ENCODE data around the gene DPYSL5.

Gene DPYSL5

DNA sequence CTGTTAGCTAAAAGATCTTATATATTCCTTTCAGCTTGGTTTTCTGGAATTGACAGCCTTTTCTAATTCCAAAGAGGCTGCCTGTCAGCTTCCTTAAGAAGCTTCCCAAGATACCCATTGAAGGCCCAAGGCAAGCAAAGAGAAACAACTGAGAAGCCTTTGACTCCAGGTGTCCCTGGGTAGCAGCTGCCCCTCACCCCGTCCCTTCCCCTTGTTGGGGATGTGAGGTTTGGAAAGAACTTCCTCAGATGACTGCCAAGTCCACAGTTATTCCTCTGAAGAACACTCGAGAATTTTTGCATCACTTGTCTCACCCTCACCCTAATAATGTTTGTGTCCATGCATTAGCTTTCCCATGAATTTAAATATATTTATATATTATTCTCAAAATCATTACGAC is 135.8 kb downstream of the DPYSL5 start:
- WGBS (ENCODE audit: insufficient coverage): no CpG with 5 or more reads among the region's 3 CpGs
- Histone ChIP-seq H3K36me3 (ENCODE audit: control insufficient read depth in 4 of 4, insufficient read depth in 4 of 4, low read length in 3 of 4) (no peaks in the 10 kb centered on the region), H3K27ac (ENCODE audit: insufficient read depth in 1 of 2, low read depth in 1 of 2, low read length in 2 of 2, poor library complexity in 1 of 2, severe bottlenecking in 2 of 2) (no peak overlapping the region), H3K9me3 (ENCODE audit: control extremely low read depth in 1 of 5, control insufficient read depth in 4 of 5, insufficient read depth in 2 of 5, low read depth in 1 of 5, low read length in 4 of 5) (no peaks in the 10 kb centered on the region), H3K27me3 (replicated peaks in 2 of 5; ENCODE audit: control insufficient read depth in 4 of 5, insufficient read depth in 5 of 5, low read length in 4 of 5) (peaks cover 0 to 3% (median 0%) of the 10 kb centered on the region in 5 experiments), H3K4me1 (ENCODE audit: control extremely low read depth in 1 of 4, control insufficient read depth in 4 of 4, insufficient read depth in 4 of 4, low read length in 3 of 4) (peaks cover 0 to 13% (median 2%) of the 10 kb centered on the region in 4 experiments), H3K4me3 (ENCODE audit: control insufficient read depth in 1 of 7, extremely low read depth in 1 of 7, insufficient read depth in 4 of 7, low read depth in 2 of 7, low read length in 6 of 7) (no peak overlapping the region)
- ChIA-PET POLR2A (interaction anchor here (0.5 kb wide), 1 partner anchor 26 kb away, joined by 3 read pairs; no protein-coding TSS in a partner anchor), CTCF (interaction anchor here (0.8 to 7.0 kb wide), 9 partner anchors 8 to 110 kb away, joined by 3 to 39 read pairs (median 9); partner anchors contain the start of gene MAPRE3)
- no peak for DNase-seq

DNA sequence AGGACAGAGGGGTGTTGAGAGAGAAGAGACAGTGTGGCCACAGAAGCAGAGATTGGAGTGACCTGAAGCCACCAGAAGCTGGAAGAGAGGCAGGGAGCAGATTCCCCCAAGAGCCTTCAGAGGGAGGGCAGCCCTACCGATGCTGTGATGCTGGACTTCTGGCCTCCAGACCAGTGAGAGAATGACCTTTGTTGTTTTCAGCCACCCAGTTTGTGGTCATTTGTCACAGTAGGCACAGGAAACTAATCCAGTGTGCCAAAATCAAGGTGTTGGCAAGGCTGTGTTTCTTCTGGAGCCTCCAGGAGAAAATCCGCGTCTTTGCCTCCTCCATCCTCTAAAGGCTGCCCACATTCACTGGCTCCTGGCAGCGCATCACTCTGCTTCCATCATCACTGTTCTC is 137.9 kb downstream of the DPYSL5 start:
- ChIA-PET POLR2A (no interaction called here), CTCF (interaction anchor here (1.4 to 2.5 kb wide), 2 partner anchors 10 to 26 kb away, joined by 5 to 8 read pairs; no protein-coding TSS in a partner anchor)
- Histone ChIP-seq H3K9me3 (ENCODE audit: control extremely low read depth in 1 of 5, control insufficient read depth in 4 of 5, insufficient read depth in 2 of 5, low read depth in 1 of 5, low read length in 4 of 5) (no peaks in the 10 kb centered on the region), H3K4me1 (ENCODE audit: control extremely low read depth in 1 of 4, control insufficient read depth in 4 of 4, insufficient read depth in 4 of 4, low read length in 3 of 4) (peaks cover 0 to 13% (median 2%) of the 10 kb centered on the region in 4 experiments), H3K36me3 (ENCODE audit: control insufficient read depth in 4 of 4, insufficient read depth in 4 of 4, low read length in 3 of 4) (no peaks in the 10 kb centered on the region), H3K4me3 (ENCODE audit: control insufficient read depth in 1 of 7, extremely low read depth in 1 of 7, insufficient read depth in 4 of 7, low read depth in 2 of 7, low read length in 6 of 7) (no peak overlapping the region), H3K27me3 (replicated peaks in 2 of 5; ENCODE audit: control insufficient read depth in 4 of 5, insufficient read depth in 5 of 5, low read length in 4 of 5) (peaks cover 0 to 3% (median 0%) of the 10 kb centered on the region in 5 experiments), H3K27ac (ENCODE audit: insufficient read depth in 1 of 2, low read depth in 1 of 2, low read length in 2 of 2, poor library complexity in 1 of 2, severe bottlenecking in 2 of 2) (no peak overlapping the region)
- WGBS (ENCODE audit: insufficient coverage): 100% methylated on average over 1 of the region's 4 CpGs
- no peak for DNase-seq

DNA sequence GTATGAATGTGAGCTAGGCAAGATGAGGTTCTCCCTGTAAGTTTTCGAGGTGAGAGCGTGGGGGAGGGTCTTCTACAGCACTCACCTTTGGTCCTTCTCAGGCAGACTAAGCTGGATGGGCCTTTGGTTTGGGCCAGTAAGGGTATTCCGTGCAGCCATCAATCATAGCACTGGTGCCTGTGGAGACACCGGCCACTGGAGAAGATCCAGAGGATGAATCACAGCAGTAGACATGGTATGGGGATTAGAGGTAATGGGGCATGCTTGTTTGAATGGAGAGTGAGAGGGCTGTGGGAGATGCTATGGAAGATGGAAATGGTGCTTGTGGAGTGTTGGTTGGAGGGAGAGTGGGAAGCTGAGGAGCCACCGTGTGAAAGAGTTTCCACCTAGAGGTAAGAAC is 138.6 kb downstream of the DPYSL5 start:
- Histone ChIP-seq H3K36me3 (ENCODE audit: control insufficient read depth in 4 of 4, insufficient read depth in 4 of 4, low read length in 3 of 4) (no peaks in the 10 kb centered on the region), H3K4me1 (ENCODE audit: control extremely low read depth in 1 of 4, control insufficient read depth in 4 of 4, insufficient read depth in 4 of 4, low read length in 3 of 4) (peaks cover 0 to 11% (median under 1%) of the 10 kb centered on the region in 4 experiments), H3K9me3 (ENCODE audit: control extremely low read depth in 1 of 5, control insufficient read depth in 4 of 5, insufficient read depth in 2 of 5, low read depth in 1 of 5, low read length in 4 of 5) (no peaks in the 10 kb centered on the region), H3K27me3 (replicated peaks in 2 of 5; ENCODE audit: control insufficient read depth in 4 of 5, insufficient read depth in 5 of 5, low read length in 4 of 5) (peaks cover 0 to 1% (median 0%) of the 10 kb centered on the region in 5 experiments), H3K4me3 (ENCODE audit: control insufficient read depth in 1 of 7, extremely low read depth in 1 of 7, insufficient read depth in 4 of 7, low read depth in 2 of 7, low read length in 6 of 7) (no peak overlapping the region), H3K27ac (ENCODE audit: insufficient read depth in 1 of 2, low read depth in 1 of 2, low read length in 2 of 2, poor library complexity in 1 of 2, severe bottlenecking in 2 of 2) (no peak overlapping the region)
- ChIA-PET CTCF (interaction anchor here (1.4 kb wide), 1 partner anchor 27 kb away, joined by 5 read pairs; no protein-coding TSS in a partner anchor), POLR2A (no interaction called here)
- 100% methylated on average over 3 of the region's 5 CpGs for WGBS (ENCODE audit: insufficient coverage)
- no peak for DNase-seq

DNA sequence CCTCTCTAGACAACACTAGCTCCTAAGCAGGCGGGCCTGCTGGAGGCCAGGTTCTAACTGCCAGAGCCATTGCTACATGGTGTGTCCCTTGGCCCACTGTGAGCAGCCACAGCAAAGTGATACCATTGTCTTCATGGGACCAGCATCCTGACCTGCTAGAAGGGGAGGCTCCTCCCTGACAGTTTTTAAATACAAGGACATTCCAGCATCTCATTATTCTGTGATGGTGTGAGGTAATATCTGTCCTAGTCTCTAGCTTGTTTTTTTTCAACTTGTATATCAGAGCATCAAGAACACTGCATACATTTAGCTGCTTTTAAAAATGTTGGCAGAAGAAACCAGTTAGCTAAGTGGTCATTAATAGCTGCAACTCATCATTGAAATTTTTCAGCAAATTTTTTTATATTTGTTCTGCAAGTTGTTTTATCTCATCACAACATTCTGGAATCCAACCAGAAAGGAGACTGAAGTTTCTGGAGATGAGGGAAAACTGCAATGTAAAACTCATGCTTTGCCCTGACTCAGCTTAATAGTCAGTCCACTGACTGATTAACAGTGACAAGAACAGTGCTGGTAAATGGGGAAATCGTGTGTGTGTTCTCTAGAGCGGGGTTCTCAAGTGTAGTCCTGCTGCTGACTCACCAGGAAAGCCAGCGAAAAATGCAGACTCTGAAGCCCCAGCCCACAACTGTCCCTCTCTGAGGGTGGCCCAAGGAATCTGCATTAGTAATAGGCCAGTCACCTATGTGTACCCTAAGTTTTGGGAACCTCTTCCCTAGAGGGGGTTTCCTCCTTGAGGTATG is 140.3 kb downstream of the DPYSL5 start:
- no peak overlapping the region for H3K27ac ChIP-seq (ENCODE audit: insufficient read depth in 1 of 2, low read depth in 1 of 2, low read length in 2 of 2, poor library complexity in 1 of 2, severe bottlenecking in 2 of 2)
- H3K36me3 ChIP-seq (ENCODE audit: control insufficient read depth in 4 of 4, insufficient read depth in 4 of 4, low read length in 3 of 4): no peaks in the 10 kb centered on the region
- CTCF ChIA-PET: interaction anchor here (0.6 to 1.9 kb wide), 2 partner anchors 9 to 28 kb away, joined by 3 to 8 read pairs; no protein-coding TSS in a partner anchor
- no peak for DNase-seq
- POLR2A ChIA-PET: no interaction called here
- no peaks in the 10 kb centered on the region for H3K9me3 ChIP-seq (ENCODE audit: control extremely low read depth in 1 of 5, control insufficient read depth in 4 of 5, insufficient read depth in 2 of 5, low read depth in 1 of 5, low read length in 4 of 5)
- H3K4me1 ChIP-seq (ENCODE audit: control extremely low read depth in 1 of 4, control insufficient read depth in 4 of 4, insufficient read depth in 4 of 4, low read length in 3 of 4): no peaks in the 10 kb centered on the region
- peaks cover 0 to 1% (median 0%) of the 10 kb centered on the region in 5 experiments for H3K27me3 ChIP-seq (replicated peaks in 2 of 5; ENCODE audit: control insufficient read depth in 4 of 5, insufficient read depth in 5 of 5, low read length in 4 of 5)
- WGBS (ENCODE audit: insufficient coverage): 90% methylated on average over 4 of the region's 4 CpGs
- H3K4me3 ChIP-seq (ENCODE audit: control insufficient read depth in 1 of 7, extremely low read depth in 1 of 7, insufficient read depth in 4 of 7, low read depth in 2 of 7, low read length in 6 of 7): no peak overlapping the region

DNA sequence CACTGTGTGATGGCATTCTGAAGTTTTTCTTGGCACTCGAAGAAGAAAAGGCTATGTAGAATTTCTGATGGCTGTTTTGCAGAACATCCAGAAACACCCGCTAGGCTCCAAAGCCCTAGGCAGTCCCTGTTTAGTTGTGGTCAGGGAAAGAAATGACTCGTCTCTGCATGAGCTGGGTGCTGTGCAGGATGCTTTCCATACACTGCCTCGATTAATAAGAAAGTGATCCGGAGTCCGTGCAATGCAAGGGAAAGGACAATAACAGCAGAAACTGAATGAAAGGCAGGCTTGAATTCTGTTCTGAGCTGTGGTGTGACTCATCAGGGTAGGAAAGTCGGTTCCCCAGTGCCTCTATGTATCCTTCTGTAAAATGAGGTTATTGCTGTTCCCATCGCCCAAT is 141.2 kb downstream of the DPYSL5 start:
- no peak for DNase-seq
- no peak overlapping the region for H3K27ac ChIP-seq (ENCODE audit: insufficient read depth in 1 of 2, low read depth in 1 of 2, low read length in 2 of 2, poor library complexity in 1 of 2, severe bottlenecking in 2 of 2)
- H3K27me3 ChIP-seq (replicated peaks in 2 of 5; ENCODE audit: control insufficient read depth in 4 of 5, insufficient read depth in 5 of 5, low read length in 4 of 5): peaks cover 0 to 5% (median 0%) of the 10 kb centered on the region in 5 experiments
- H3K4me1 ChIP-seq (ENCODE audit: control extremely low read depth in 1 of 4, control insufficient read depth in 4 of 4, insufficient read depth in 4 of 4, low read length in 3 of 4): no peaks in the 10 kb centered on the region
- POLR2A ChIA-PET: no interaction called here
- WGBS (ENCODE audit: insufficient coverage): 98% methylated on average over 8 of the region's 8 CpGs
- no peaks in the 10 kb centered on the region for H3K9me3 ChIP-seq (ENCODE audit: control extremely low read depth in 1 of 5, control insufficient read depth in 4 of 5, insufficient read depth in 2 of 5, low read depth in 1 of 5, low read length in 4 of 5)
- no peaks in the 10 kb centered on the region for H3K36me3 ChIP-seq (ENCODE audit: control insufficient read depth in 4 of 4, insufficient read depth in 4 of 4, low read length in 3 of 4)
- H3K4me3 ChIP-seq (ENCODE audit: control insufficient read depth in 1 of 7, extremely low read depth in 1 of 7, insufficient read depth in 4 of 7, low read depth in 2 of 7, low read length in 6 of 7): no peak overlapping the region
- CTCF ChIA-PET: interaction anchor here (0.7 to 1.9 kb wide), 2 partner anchors 9 to 27 kb away, joined by 3 to 8 read pairs; no protein-coding TSS in a partner anchor

DNA sequence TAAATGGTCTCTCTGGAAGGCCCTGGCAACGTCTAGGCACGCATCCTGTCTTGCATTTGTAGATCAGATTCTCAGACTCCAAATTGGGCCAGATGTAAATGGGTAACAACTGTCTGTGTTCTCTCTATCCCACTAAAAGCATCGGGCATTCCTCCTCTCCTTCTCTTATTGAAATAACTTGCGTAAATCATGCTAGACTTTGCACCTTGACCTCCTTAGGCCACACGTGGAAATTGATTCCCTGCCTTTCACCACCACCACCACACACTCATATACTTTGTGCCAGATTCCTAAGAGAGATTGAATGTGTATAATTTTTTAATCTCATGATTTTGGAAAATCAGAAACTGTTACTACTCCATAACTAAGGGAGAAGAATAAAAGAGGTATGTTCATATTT is 143.8 kb downstream of the DPYSL5 start:
- POLR2A ChIA-PET: no interaction called here
- H3K36me3 ChIP-seq (ENCODE audit: control insufficient read depth in 4 of 4, insufficient read depth in 4 of 4, low read length in 3 of 4): no peaks in the 10 kb centered on the region
- peaks cover 0 to 4% (median 0%) of the 10 kb centered on the region in 5 experiments for H3K27me3 ChIP-seq (replicated peaks in 2 of 5; ENCODE audit: control insufficient read depth in 4 of 5, insufficient read depth in 5 of 5, low read length in 4 of 5)
- no peak overlapping the region for H3K4me3 ChIP-seq (ENCODE audit: control insufficient read depth in 1 of 7, extremely low read depth in 1 of 7, insufficient read depth in 4 of 7, low read depth in 2 of 7, low read length in 6 of 7)
- CTCF ChIA-PET: interaction anchor here (8.0 kb wide), 1 partner anchor 10 kb away, joined by 39 read pairs; no protein-coding TSS in a partner anchor
- no peak overlapping the region for H3K27ac ChIP-seq (ENCODE audit: insufficient read depth in 1 of 2, low read depth in 1 of 2, low read length in 2 of 2, poor library complexity in 1 of 2, severe bottlenecking in 2 of 2)
- H3K9me3 ChIP-seq (ENCODE audit: control extremely low read depth in 1 of 5, control insufficient read depth in 4 of 5, insufficient read depth in 2 of 5, low read depth in 1 of 5, low read length in 4 of 5): no peaks in the 10 kb centered on the region
- no peaks in the 10 kb centered on the region for H3K4me1 ChIP-seq (ENCODE audit: control extremely low read depth in 1 of 4, control insufficient read depth in 4 of 4, insufficient read depth in 4 of 4, low read length in 3 of 4)
- WGBS (ENCODE audit: insufficient coverage): 90% methylated on average over 4 of the region's 5 CpGs
- DNase-seq: no peak

DNA sequence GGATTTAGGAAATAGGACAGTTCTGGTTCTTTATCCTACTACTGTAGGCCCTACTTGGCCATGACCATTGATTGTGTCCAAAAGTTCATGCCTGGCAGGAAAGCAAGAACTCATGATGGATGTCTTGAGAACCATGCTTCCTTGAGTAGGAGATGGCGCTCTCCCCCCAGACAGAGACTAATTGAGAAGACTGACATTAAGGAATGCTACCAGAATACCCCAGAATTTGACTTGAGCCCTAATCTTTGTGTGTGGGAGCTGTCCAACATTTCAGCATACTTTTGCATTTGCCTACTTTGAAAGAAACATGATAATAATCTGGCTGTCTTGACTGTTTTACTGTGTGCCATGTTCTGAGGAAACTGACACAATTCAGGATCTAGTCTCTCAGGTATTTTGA is 145.8 kb downstream of the DPYSL5 start:
- Histone ChIP-seq H3K4me1 (ENCODE audit: control extremely low read depth in 1 of 4, control insufficient read depth in 4 of 4, insufficient read depth in 4 of 4, low read length in 3 of 4) (no peaks in the 10 kb centered on the region), H3K27ac (ENCODE audit: insufficient read depth in 1 of 2, low read depth in 1 of 2, low read length in 2 of 2, poor library complexity in 1 of 2, severe bottlenecking in 2 of 2) (no peak overlapping the region), H3K9me3 (ENCODE audit: control extremely low read depth in 1 of 5, control insufficient read depth in 4 of 5, insufficient read depth in 2 of 5, low read depth in 1 of 5, low read length in 4 of 5) (no peaks in the 10 kb centered on the region), H3K27me3 (replicated peaks in 2 of 5; ENCODE audit: control insufficient read depth in 4 of 5, insufficient read depth in 5 of 5, low read length in 4 of 5) (peaks cover 0 to 4% (median 0%) of the 10 kb centered on the region in 5 experiments), H3K4me3 (ENCODE audit: control insufficient read depth in 1 of 7, extremely low read depth in 1 of 7, insufficient read depth in 4 of 7, low read depth in 2 of 7, low read length in 6 of 7) (no peak overlapping the region), H3K36me3 (ENCODE audit: control insufficient read depth in 4 of 4, insufficient read depth in 4 of 4, low read length in 3 of 4) (no peaks in the 10 kb centered on the region)
- ChIA-PET CTCF (interaction anchor here (1.0 to 8.0 kb wide), 6 partner anchors 10 to 32 kb away, joined by 3 to 39 read pairs (median 10); no protein-coding TSS in a partner anchor), POLR2A (no interaction called here)
- DNase-seq: peak in 2 of 3 donors; percentile 44 to 46
- WGBS (ENCODE audit: insufficient coverage): 100% methylated on average over 1 of the region's 1 CpG
